NCI-H2107 treated with DMSO at 0.1 percent for 48 hours (cell line): Measurements from ENCODE around the gene ARL4A.

Source experiments
- DNase-seq: peaks from one replicate; lab custom pipeline; 2025; ENCODE audit not compliant: unreplicated experiment; lab: John Stamatoyannopoulos, UW

Gene ARL4A

GRCh38 chr7:12722636-12723605 lies 35.5 kb downstream of the ARL4A start:
- no peak for DNase-seq

GRCh38 chr7:12725575-12726316 lies 38.3 kb downstream of the ARL4A start:
- DNase-seq = no peak

- no peak for DNase-seq
Observed at GRCh38 chr7:12726908-12727307, 39.5 kb downstream of the ARL4A start.

GRCh38 chr7:12727455-12728191 lies 40.2 kb downstream of the ARL4A start:
- DNase-seq = no peak

GRCh38 chr7:12728192-12728538 lies 40.7 kb downstream of the ARL4A start:
- DNase-seq = no peak

GRCh38 chr7:12729112-12729511 lies 41.7 kb downstream of the ARL4A start:
- DNase-seq = peak; percentile 95

GRCh38 chr7:12730523-12730922 lies 43.1 kb downstream of the ARL4A start:
- DNase-seq = no peak

GRCh38 chr7:12731214-12731656 lies 43.8 kb downstream of the ARL4A start:
- peak; percentile 39 for DNase-seq

GRCh38 chr7:12731775-12732174 lies 44.3 kb downstream of the ARL4A start:
- DNase-seq = no peak

GRCh38 chr7:12732428-12732827 lies 45.0 kb downstream of the ARL4A start:
- no peak for DNase-seq

GRCh38 chr7:12735923-12736322 lies 48.5 kb downstream of the ARL4A start:
- no peak for DNase-seq

- no peak for DNase-seq
Observed at GRCh38 chr7:12737373-12737772, 49.9 kb downstream of the ARL4A start.

- DNase-seq = no peak
Observed at GRCh38 chr7:12737836-12738235, 50.4 kb downstream of the ARL4A start.

- no peak for DNase-seq
Observed at GRCh38 chr7:12738665-12739064, 51.2 kb downstream of the ARL4A start.
